CD14-positive monocyte (primary cell): ENCODE data around the gene ZDHHC14. TPM values are rescaled to one million over a fixed set of nuclear protein-coding genes. Genes with fewer than 3 reads are reported as not detected.

Source experiments
- DNase-seq, 3 donors: peaks; one replicate each; pipeline ENCODE4 v3.0.0-alpha.2; 2011 to 2022
- H2AFZ ChIP-seq: 2 replicates; pipeline ENCODE4 v1.6.0; 2012; ENCODE audit warnings: mild to moderate bottlenecking, low read depth, low read length, inconsistent platforms; ENCODE audit not compliant: insufficient read depth, poor library complexity, severe bottlenecking
- H3K27ac ChIP-seq, 2 donors: 1 replicate in 1 of 2; 2 replicates in 1 of 2; pipeline ENCODE4 v1.5.1; 2012 to 2013; ENCODE audit warnings: low read length in 2 of 2, control low read depth in 1 of 2, inconsistent platforms in 1 of 2, low read depth in 1 of 2, mild to moderate bottlenecking in 1 of 2
- H3K27me3 ChIP-seq, 2 donors: one replicate each; pipeline versions ENCODE4 v1.6.0 to v1.6.1; 2011 to 2013; ENCODE audit warnings: low read length in 2 of 2; ENCODE audit not compliant: control insufficient read depth in 2 of 2, insufficient read depth in 2 of 2
- H3K36me3 ChIP-seq, 2 donors: replicated peaks in 1 of 2; 1 replicate in 1 of 2; 2 replicates in 1 of 2; pipeline versions ENCODE4 v1.5.1 to v1.6.1; 2012 to 2013; ENCODE audit warnings: low read length in 2 of 2, control low read depth in 1 of 2, inconsistent platforms in 1 of 2, mild to moderate bottlenecking in 1 of 2; ENCODE audit not compliant: insufficient read depth in 2 of 2, control insufficient read depth in 1 of 2
- H3K4me1 ChIP-seq, 2 donors: 1 replicate in 1 of 2; 2 replicates in 1 of 2; pipeline versions ENCODE4 v1.5.1 to v1.6.1; 2012 to 2013; ENCODE audit warnings: low read length in 2 of 2, control low read depth in 1 of 2, inconsistent platforms in 1 of 2, mild to moderate bottlenecking in 1 of 2, moderate library complexity in 1 of 2; ENCODE audit not compliant: insufficient read depth in 2 of 2, control insufficient read depth in 1 of 2
- H3K4me2 ChIP-seq: replicated peaks from 2 replicates; pipeline ENCODE3; 2012; ENCODE audit warnings: low read length, moderate library complexity, mild to moderate bottlenecking; ENCODE audit not compliant: poor library complexity, severe bottlenecking; ENCODE audit errors: extremely low read depth
- H3K4me3 ChIP-seq, 3 experiments: fragments of 200-600 bp in 1 of 3; sonication (generic) in 1 of 3; replicated peaks in 1 of 3; 1 replicate in 2 of 3; 2 replicates in 1 of 3; pipeline ENCODE4 v1.5.1; 2011 to 2013; ENCODE audit warnings: low read length in 3 of 3, mild to moderate bottlenecking in 3 of 3, control low read depth in 2 of 3, low read depth in 2 of 3, inconsistent platforms in 1 of 3, moderate library complexity in 1 of 3
- H3K79me2 ChIP-seq: 2 replicates; pipeline ENCODE4 v1.6.0; 2012; ENCODE audit warnings: mild to moderate bottlenecking, control low read depth, inconsistent platforms, low read length, moderate library complexity; ENCODE audit not compliant: insufficient read depth
- H3K9ac ChIP-seq: 2 replicates; pipeline ENCODE4 v1.6.0; 2017; ENCODE audit warnings: low read length, mild to moderate bottlenecking; ENCODE audit not compliant: insufficient read depth, poor library complexity, severe bottlenecking
- H3K9me3 ChIP-seq, 2 donors: replicated peaks in 1 of 2; 1 replicate in 1 of 2; 2 replicates in 1 of 2; pipeline versions ENCODE4 v1.5.1 to v1.6.1; 2012 to 2013; ENCODE audit warnings: low read length in 2 of 2, control low read depth in 1 of 2; ENCODE audit not compliant: control insufficient read depth in 1 of 2, insufficient read depth in 1 of 2
- H4K20me1 ChIP-seq: 2 replicates; pipeline ENCODE4 v1.6.0; 2012; ENCODE audit warnings: mild to moderate bottlenecking, low read length, control low read depth, moderate library complexity; ENCODE audit not compliant: insufficient read depth
- H3K27ac Mint-ChIP-seq, 7 donors: one replicate each; pipeline ENCODE4 v1.8.0; 2020; ENCODE audit warnings: mild to moderate bottlenecking in 7 of 7, mixed read lengths in 7 of 7, moderate library complexity in 6 of 7, inconsistent platforms in 2 of 7
- H3K27me3 Mint-ChIP-seq, 3 donors: one replicate each; pipeline ENCODE4 v1.8.0; 2021 to 2022; ENCODE audit warnings: low read depth in 3 of 3, mild to moderate bottlenecking in 3 of 3, mixed read lengths in 3 of 3, moderate library complexity in 3 of 3, inconsistent platforms in 1 of 3
- H3K36me3 Mint-ChIP-seq, 2 donors: one replicate each; pipeline ENCODE4 v1.8.0; 2020; ENCODE audit warnings: mixed read lengths in 2 of 2, inconsistent platforms in 1 of 2, mild to moderate bottlenecking in 1 of 2
- H3K4me1 Mint-ChIP-seq: one replicate; pipeline ENCODE4 v1.8.0; 2020; ENCODE audit warnings: mild to moderate bottlenecking, mixed read lengths
- H3K4me3 Mint-ChIP-seq, 2 donors: one replicate each; pipeline ENCODE4 v1.8.0; 2020; ENCODE audit warnings: mild to moderate bottlenecking in 2 of 2, mixed read lengths in 2 of 2, moderate library complexity in 1 of 2
- H3K9me3 Mint-ChIP-seq, 7 donors: one replicate each; pipeline ENCODE4 v1.8.0; 2020 to 2022; ENCODE audit warnings: mixed read lengths in 7 of 7, mild to moderate bottlenecking in 6 of 7, moderate library complexity in 6 of 7, inconsistent platforms in 2 of 7
- WGBS: methylation state at CpG from one replicate; pipeline ENCODE4 v1.1.5; 2013; ENCODE audit warnings: missing lambda C conversion rate; ENCODE audit not compliant: insufficient coverage; 5-methylcytosine and 5-hydroxymethylcytosine counted together
- intact Hi-C, 2 donors: fragments of 100-400 bp; cut with micrococcal nuclease; formaldehyde crosslinking; loops; one replicate each; pipeline versions ENCODE4 v1.15.0 to v1.15.1; 2023
- polyA plus RNA-seq, 3 donors: library from polyadenylated mRNA; depleted of rRNA in 1 of 3; unstranded in 2 of 3; stranded (reverse) in 1 of 3; fragments of 300-500 nt in 2 of 3; fragments of >200 nt in 1 of 3; fragmentation: Illumina TruSeq in 2 of 3; gene quantifications; 1 replicate in 2 of 3; 2 replicates in 1 of 3; pipeline ENCODE4 v1.2.3, GENCODE V29; 2012 to 2021
- TF ChIP-seq, protein P1 (sequence below): fragments of 200-600 bp; IDR thresholded peaks from one replicate; pipeline ENCODE4 v1.8.0; 2022; ENCODE audit warnings: antibody characterized with exemption, mild to moderate bottlenecking

Gene ZDHHC14
- polyA plus RNA-seq, 3 donors, result 0.30 to 1.7 (median 0.93) TPM

DNA sequence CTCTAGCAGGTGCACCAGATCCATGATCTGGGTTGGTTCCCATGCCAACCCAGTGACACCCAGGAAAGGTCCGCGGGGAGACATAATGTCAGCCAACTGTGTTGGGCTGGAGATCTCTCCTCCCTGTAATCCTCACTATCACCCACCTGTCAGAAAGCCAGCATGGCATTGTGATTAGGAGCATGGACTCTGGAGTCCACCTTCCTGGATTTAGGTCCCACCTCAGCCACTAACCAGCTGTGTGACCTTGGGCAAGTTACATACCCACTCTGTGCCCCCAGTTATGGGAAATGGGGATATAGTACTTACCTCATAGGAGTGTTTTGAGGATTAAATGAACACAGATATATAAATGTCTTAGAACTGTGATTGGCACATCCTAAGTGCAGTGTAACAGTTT is 97.9 kb downstream of the ZDHHC14 start:
- 100% methylated on average over 2 of the region's 2 CpGs for WGBS
- DNase-seq, result no peak
- no peaks in the 10 kb centered on the region for H3K27me3 ChIP-seq
- intact Hi-C loops, result no loop called here
- no peak overlapping the region for H3K4me2 ChIP-seq
- TF ChIP-seq, protein P1, sequence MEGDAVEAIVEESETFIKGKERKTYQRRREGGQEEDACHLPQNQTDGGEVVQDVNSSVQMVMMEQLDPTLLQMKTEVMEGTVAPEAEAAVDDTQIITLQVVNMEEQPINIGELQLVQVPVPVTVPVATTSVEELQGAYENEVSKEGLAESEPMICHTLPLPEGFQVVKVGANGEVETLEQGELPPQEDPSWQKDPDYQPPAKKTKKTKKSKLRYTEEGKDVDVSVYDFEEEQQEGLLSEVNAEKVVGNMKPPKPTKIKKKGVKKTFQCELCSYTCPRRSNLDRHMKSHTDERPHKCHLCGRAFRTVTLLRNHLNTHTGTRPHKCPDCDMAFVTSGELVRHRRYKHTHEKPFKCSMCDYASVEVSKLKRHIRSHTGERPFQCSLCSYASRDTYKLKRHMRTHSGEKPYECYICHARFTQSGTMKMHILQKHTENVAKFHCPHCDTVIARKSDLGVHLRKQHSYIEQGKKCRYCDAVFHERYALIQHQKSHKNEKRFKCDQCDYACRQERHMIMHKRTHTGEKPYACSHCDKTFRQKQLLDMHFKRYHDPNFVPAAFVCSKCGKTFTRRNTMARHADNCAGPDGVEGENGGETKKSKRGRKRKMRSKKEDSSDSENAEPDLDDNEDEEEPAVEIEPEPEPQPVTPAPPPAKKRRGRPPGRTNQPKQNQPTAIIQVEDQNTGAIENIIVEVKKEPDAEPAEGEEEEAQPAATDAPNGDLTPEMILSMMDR, result no peak
- H3K4me1 ChIP-seq, result no peaks in the 10 kb centered on the region
- Mint-ChIP-seq H3K4me1 (peaks cover 8% of the 10 kb centered on the region), H3K4me3 (no peak overlapping the region), H3K36me3 (no peaks in the 10 kb centered on the region), H3K27me3 (no peaks in the 10 kb centered on the region), H3K27ac (no peak overlapping the region), H3K9me3 (peaks cover 0 to 2% (median 0%) of the 10 kb centered on the region in 7 donors)
- no peaks in the 10 kb centered on the region for H3K9me3 ChIP-seq
- H3K4me3 ChIP-seq, result no peak overlapping the region
- H4K20me1 ChIP-seq, result no peaks in the 10 kb centered on the region
- H3K79me2 ChIP-seq, result no peaks in the 10 kb centered on the region
- H3K36me3 ChIP-seq, result no peaks in the 10 kb centered on the region
- H2AFZ ChIP-seq, result no peak overlapping the region
- no peak overlapping the region for H3K9ac ChIP-seq
- no peak overlapping the region for H3K27ac ChIP-seq

DNA sequence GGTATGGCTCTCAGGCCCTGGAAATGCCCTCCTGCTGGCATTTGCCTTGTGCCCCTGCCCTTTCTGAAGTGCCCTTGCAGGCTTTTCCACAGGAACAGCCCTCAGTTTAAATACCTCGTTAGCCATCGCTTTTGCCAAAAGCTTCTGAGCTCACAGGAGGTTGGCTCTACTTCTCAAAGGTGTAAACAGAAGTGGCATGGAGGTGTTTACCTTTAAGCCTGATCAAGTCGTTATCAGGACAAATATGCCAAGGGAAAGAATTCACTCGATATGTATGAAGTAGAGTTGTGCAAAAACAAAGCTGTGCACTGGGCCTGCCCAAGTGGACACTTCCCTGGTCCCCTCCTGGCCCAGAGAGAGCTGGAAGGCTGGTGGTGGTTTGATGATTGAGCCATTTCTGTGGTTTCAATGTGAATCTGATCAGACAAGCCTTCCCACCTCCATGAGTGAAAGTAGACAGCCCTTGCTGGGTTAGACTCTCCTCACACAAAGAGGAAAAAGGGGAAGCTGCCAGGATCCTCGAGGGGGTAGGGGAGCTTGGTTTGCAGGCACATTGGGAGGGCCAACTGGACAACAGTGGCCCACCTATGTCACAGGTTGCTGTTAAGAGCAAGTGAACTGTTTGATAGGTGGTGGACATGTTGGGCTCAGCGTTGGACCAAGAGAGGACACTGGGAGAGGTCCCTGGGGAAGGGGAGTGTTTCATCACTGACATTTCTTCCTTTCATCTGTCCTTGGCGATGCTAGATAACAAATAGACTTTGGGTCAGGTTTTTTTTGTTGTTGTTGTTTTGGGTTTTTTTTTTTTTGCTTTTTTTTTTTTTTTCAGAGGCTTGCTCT is 98.7 kb downstream of the ZDHHC14 start:
- TF ChIP-seq, protein P1, result no peak
- Histone ChIP-seq H4K20me1 (no peaks in the 10 kb centered on the region), H3K4me2 (no peak overlapping the region), H3K36me3 (no peaks in the 10 kb centered on the region), H3K79me2 (no peaks in the 10 kb centered on the region), H2AFZ (no peak overlapping the region), H3K9me3 (no peaks in the 10 kb centered on the region), H3K27ac (no peak overlapping the region), H3K4me3 (no peak overlapping the region), H3K4me1 (no peaks in the 10 kb centered on the region), H3K9ac (no peak overlapping the region), H3K27me3 (no peaks in the 10 kb centered on the region)
- Mint-ChIP-seq H3K36me3 (no peaks in the 10 kb centered on the region), H3K4me3 (no peak overlapping the region), H3K27me3 (no peaks in the 10 kb centered on the region), H3K27ac (no peak overlapping the region), H3K9me3 (peaks cover 0 to 2% (median 0%) of the 10 kb centered on the region in 7 donors), H3K4me1 (peaks cover 8% of the 10 kb centered on the region)
- intact Hi-C loops, result no loop called here
- WGBS, result 100% methylated on average over 2 of the region's 7 CpGs
- no peak for DNase-seq
